HFF-Myc (cell line): ENCODE measurements around the gene NTN1.
"Not testable (repeated sequence)": the region's sequence is repeated elsewhere in the genome, so short reads cannot be mapped to it uniquely, and the experiment has no call there.

ENCODE experiments used
- DNase-seq: peaks from one replicate; pipeline ENCODE4 v3.0.0-alpha.2; 2011; ENCODE audit warnings: low read depth; ENCODE audit errors: extremely low read depth
- H3K4me3 ChIP-seq: replicated peaks from 2 replicates; pipeline ENCODE4 v1.5.1; 2011; ENCODE audit warnings: low read depth, mild to moderate bottlenecking, control low read depth, low read length
- TF ChIP-seq, protein P1 (sequence below): IDR thresholded peaks from 2 replicates; pipeline ENCODE4 v1.5.1; 2012; ENCODE audit warnings: mild to moderate bottlenecking, low read depth, low read length, control low read depth; ENCODE audit errors: missing control alignments

The NTN1 gene

DNA sequence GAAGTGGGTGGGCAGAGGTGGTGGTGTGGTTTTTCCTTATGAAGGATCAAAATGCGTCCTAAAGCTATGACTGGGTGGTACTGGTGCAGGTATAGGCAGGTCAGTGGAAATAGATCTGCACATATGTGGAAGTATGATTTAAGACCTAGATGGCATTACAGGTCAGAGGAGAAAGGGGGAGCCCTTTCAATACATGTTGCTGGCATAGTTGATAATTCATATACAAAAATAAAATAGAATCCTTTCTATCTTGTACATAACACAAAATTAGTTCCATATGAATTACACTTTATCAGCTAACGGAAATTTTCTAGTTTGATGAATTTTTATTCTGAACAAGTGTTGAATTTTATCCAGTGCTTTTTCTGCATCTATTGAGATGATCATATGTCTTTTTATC is 35.0 kb upstream of the NTN1 start:
- TF ChIP-seq, protein P1, sequence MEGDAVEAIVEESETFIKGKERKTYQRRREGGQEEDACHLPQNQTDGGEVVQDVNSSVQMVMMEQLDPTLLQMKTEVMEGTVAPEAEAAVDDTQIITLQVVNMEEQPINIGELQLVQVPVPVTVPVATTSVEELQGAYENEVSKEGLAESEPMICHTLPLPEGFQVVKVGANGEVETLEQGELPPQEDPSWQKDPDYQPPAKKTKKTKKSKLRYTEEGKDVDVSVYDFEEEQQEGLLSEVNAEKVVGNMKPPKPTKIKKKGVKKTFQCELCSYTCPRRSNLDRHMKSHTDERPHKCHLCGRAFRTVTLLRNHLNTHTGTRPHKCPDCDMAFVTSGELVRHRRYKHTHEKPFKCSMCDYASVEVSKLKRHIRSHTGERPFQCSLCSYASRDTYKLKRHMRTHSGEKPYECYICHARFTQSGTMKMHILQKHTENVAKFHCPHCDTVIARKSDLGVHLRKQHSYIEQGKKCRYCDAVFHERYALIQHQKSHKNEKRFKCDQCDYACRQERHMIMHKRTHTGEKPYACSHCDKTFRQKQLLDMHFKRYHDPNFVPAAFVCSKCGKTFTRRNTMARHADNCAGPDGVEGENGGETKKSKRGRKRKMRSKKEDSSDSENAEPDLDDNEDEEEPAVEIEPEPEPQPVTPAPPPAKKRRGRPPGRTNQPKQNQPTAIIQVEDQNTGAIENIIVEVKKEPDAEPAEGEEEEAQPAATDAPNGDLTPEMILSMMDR = no peak
- no peak for DNase-seq
- no peak overlapping the region for H3K4me3 ChIP-seq

GRCh38 chr17:8988263-8988935 is 32.9 kb upstream of the NTN1 start:
- DNase-seq, H3K4me3 ChIP-seq: not testable (repeated sequence)

GRCh38 chr17:8991514-8992285 is 29.6 kb upstream of the NTN1 start:
- no peak overlapping the region for H3K4me3 ChIP-seq
- TF ChIP-seq, protein P1 = peak; percentile 79
- no peak for DNase-seq

GRCh38 chr17:8994319-8994718 is 27.0 kb upstream of the NTN1 start:
- no peak overlapping the region for H3K4me3 ChIP-seq
- TF ChIP-seq, protein P1 = peak; percentile 90
- no peak for DNase-seq

DNA sequence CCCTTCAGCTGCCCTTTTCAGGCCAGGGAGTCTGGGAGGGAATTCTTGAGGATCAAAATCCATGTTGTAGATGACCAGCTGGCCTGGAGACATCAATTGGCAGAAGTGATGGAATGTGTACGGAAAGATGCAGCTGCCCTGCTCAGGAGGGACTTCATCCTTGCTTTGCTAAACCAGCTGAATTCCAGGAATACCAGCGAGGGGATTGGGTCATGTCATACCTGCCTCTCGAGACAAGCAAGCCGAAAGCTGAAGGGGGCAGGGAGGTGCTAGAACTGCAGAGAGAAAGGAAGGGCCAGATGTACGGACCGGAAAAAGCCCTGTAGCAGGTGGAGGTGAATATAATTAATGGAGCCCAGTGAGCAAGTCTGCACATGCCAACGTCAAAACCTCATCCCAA is 25.6 kb upstream of the NTN1 start:
- TF ChIP-seq, protein P1 = no peak
- DNase-seq = no peak
- H3K4me3 ChIP-seq = no peak overlapping the region

- H3K4me3 ChIP-seq = no peak overlapping the region
- no peak for DNase-seq
- TF ChIP-seq, protein P1 = peak; percentile 95
These were observed 23.2 kb upstream of the NTN1 start for GRCh38 chr17:8997994-8998628.

DNA sequence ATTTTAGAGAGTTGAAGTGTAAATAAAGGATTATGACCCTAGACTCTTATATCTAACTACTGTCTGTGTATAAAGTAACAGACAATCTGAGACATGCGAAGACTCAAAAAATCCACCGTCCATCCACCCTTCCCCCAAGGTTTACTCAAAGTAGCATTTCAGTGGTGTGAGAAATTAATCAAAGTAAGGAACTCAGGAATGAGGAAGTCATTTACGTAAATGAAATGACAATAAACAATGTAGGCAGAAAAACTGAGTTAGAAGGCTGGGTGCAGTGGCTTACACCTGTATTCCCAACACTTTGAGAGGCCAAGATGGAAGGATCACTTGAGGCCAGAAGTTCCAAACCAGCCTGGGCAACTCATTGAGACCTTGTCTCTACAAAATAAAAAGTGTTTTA is 19.8 kb upstream of the NTN1 start:
- H3K4me3 ChIP-seq = no peak overlapping the region
- TF ChIP-seq, protein P1 = no peak
- no peak for DNase-seq
